OCI-LY3 (cell line): ENCODE data around the gene SNTB2.

Experiments used
- H2AFZ ChIP-seq: fragments of 200-600, 300-600 bp; shearing (Covaris generic); 2 replicates; pipeline ENCODE4 v1.6.0; 2014; ENCODE audit warnings: antibody characterized with exemption, low read depth, low read length
- H3K27ac ChIP-seq: fragments of 200-600, 300-600 bp; sonication (generic); 2 replicates; pipeline ENCODE4 v1.5.1; 2014; ENCODE audit warnings: mild to moderate bottlenecking, low read length, moderate library complexity, mixed read lengths
- H3K27me3 ChIP-seq: fragments of 200-600, 300-600 bp; sonication (generic); 2 replicates; pipeline ENCODE4 v1.6.1; 2014; ENCODE audit warnings: low read depth, low read length, mixed read lengths
- H3K36me3 ChIP-seq: fragments of 200-600, 300-600 bp; sonication (generic); replicated peaks from 2 replicates; pipeline ENCODE3; 2014; ENCODE audit warnings: low read depth, low read length, mixed read lengths
- H3K4me1 ChIP-seq: fragments of 300-600, 200-600 bp; sonication (generic); 2 replicates; pipeline ENCODE4 v1.6.1; 2014; ENCODE audit warnings: low read length, mixed read lengths
- H3K4me2 ChIP-seq: fragments of 200-600, 300-600 bp; sonication (generic); 2 replicates; pipeline ENCODE4 v1.6.1; 2014; ENCODE audit warnings: low read length, mixed read lengths
- H3K4me3 ChIP-seq: fragments of 300-600, 200-600 bp; sonication (generic); 2 replicates; pipeline ENCODE4 v1.5.1; 2014; ENCODE audit warnings: antibody characterized with exemption, mild to moderate bottlenecking, low read length, moderate library complexity
- H3K79me2 ChIP-seq: fragments of 300-600, 200-600 bp; shearing (Covaris generic); 2 replicates; pipeline ENCODE4 v1.6.1; 2014; ENCODE audit warnings: mild to moderate bottlenecking, low read length, mixed read lengths
- H3K9ac ChIP-seq: fragments of 300-600, 200-600 bp; shearing (Covaris generic); 2 replicates; pipeline ENCODE4 v1.6.0; 2014; ENCODE audit warnings: mild to moderate bottlenecking, low read length, moderate library complexity
- H3K9me3 ChIP-seq: fragments of 200-600, 300-600 bp; shearing (Covaris generic); 2 replicates; pipeline ENCODE4 v1.6.1; 2014; ENCODE audit warnings: low read length, mixed read lengths; ENCODE audit not compliant: insufficient read depth
- H4K20me1 ChIP-seq: fragments of 200-600, 300-600 bp; sonication (generic); 2 replicates; pipeline ENCODE4 v1.6.1; 2016; ENCODE audit warnings: low read length, mixed read lengths; ENCODE audit not compliant: insufficient read depth
- CTCF ChIP-seq: fragments of 200-600, 300-600 bp; sonication (generic); IDR thresholded peaks from 2 replicates; pipeline ENCODE4 v1.5.1; 2014; ENCODE audit warnings: antibody characterized with exemption, low read length, low read depth
- EZH2phosphoT487 ChIP-seq: fragments of 200-600 bp; shearing (Covaris generic); IDR thresholded peaks from 2 replicates; pipeline ENCODE4 v1.6.1; 2018; ENCODE audit warnings: antibody characterized with exemption, mixed run types, low read depth

Gene SNTB2

GRCh38 chr16:69190046-69190588, 3.2 kb downstream of the SNTB2 start:
- no peak overlapping the region for H3K4me3 ChIP-seq
- no peak overlapping the region for H3K9ac ChIP-seq
- H3K79me2 ChIP-seq, result peaks cover 44% of the 10 kb centered on the region
- no peak for TF ChIP-seq CTCF
- no peak for TF ChIP-seq EZH2phosphoT487
- H3K36me3 ChIP-seq, result peaks cover 6% of the 10 kb centered on the region
- peaks cover 14% of the 10 kb centered on the region for H3K4me1 ChIP-seq
- H2AFZ ChIP-seq, result no peak overlapping the region
- no peak overlapping the region for H3K4me2 ChIP-seq
- no peaks in the 10 kb centered on the region for H3K27me3 ChIP-seq
- peaks cover 35% of the 10 kb centered on the region for H4K20me1 ChIP-seq
- no peak overlapping the region for H3K27ac ChIP-seq
- no peaks in the 10 kb centered on the region for H3K9me3 ChIP-seq

GRCh38 chr16:69190598-69190997, 3.6 kb downstream of the SNTB2 start:
- Histone ChIP-seq H3K9me3 (no peaks in the 10 kb centered on the region), H3K4me2 (no peak overlapping the region), H3K36me3 (peaks cover 6% of the 10 kb centered on the region), H2AFZ (no peak overlapping the region), H3K4me3 (no peak overlapping the region), H3K27ac (no peak overlapping the region), H3K79me2 (peaks cover 48% of the 10 kb centered on the region), H4K20me1 (peaks cover 35% of the 10 kb centered on the region), H3K9ac (no peak overlapping the region), H3K27me3 (no peaks in the 10 kb centered on the region), H3K4me1 (peaks cover 14% of the 10 kb centered on the region)
- TF ChIP-seq CTCF (no peak), EZH2phosphoT487 (no peak)

- Histone ChIP-seq H3K27me3 (no peaks in the 10 kb centered on the region), H2AFZ (no peak overlapping the region), H3K79me2 (peaks cover 52% of the 10 kb centered on the region), H3K4me1 (peaks cover 11% of the 10 kb centered on the region), H3K4me3 (no peak overlapping the region), H3K27ac (no peak overlapping the region), H3K4me2 (no peak overlapping the region), H3K9ac (no peak overlapping the region), H4K20me1 (peaks cover 35% of the 10 kb centered on the region), H3K9me3 (no peaks in the 10 kb centered on the region), H3K36me3 (peaks cover 6% of the 10 kb centered on the region)
- TF ChIP-seq EZH2phosphoT487, result no peak
- TF ChIP-seq CTCF, result no peak
These were observed 4.2 kb downstream of the SNTB2 start for GRCh38 chr16:69191136-69191535.

GRCh38 chr16:69193855-69194254, 6.9 kb downstream of the SNTB2 start:
- H4K20me1 ChIP-seq, result peaks cover 29% of the 10 kb centered on the region
- H3K27me3 ChIP-seq, result no peaks in the 10 kb centered on the region
- H3K9ac ChIP-seq, result no peak overlapping the region
- peaks cover 40% of the 10 kb centered on the region for H3K79me2 ChIP-seq
- no peak overlapping the region for H3K4me3 ChIP-seq
- H3K27ac ChIP-seq, result no peak overlapping the region
- H2AFZ ChIP-seq, result no peak overlapping the region
- no peak overlapping the region for H3K4me2 ChIP-seq
- no peaks in the 10 kb centered on the region for H3K9me3 ChIP-seq
- TF ChIP-seq EZH2phosphoT487, result no peak
- TF ChIP-seq CTCF, result no peak
- peaks cover 2% of the 10 kb centered on the region for H3K4me1 ChIP-seq
- H3K36me3 ChIP-seq, result peaks cover 6% of the 10 kb centered on the region
